ENCODE results near the gene PDE6G.

Gene PDE6G

GRCh38 chr17:81656118-81656743 lies at the start of gene PDE6G:
TSS of gene PDE6G (minus strand) at chr17:81656542. CDS start at chr17:81653305, 3,237 bp downstream.
- no peak within 1 kb of the TSS for H3K27ac ChIP-seq
- no peak for TF ChIP-seq CTCF (conservative IDR thresholded peaks at IDR 0.05)

GRCh38 chr17:81705518-81706231 lies 49.3 kb upstream of the PDE6G start:
- TF ChIP-seq CTCF (conservative IDR thresholded peaks at IDR 0.05): no peak
- H3K27ac ChIP-seq: peak overlapping the region; percentile 98; the same call in 1 of the 2 replicates

- no peak for TF ChIP-seq CTCF (conservative IDR thresholded peaks at IDR 0.05)
- H3K27ac ChIP-seq: peak overlapping the region; percentile 98
Observed at GRCh38 chr17:81703747-81704654, 47.7 kb upstream of the PDE6G start.

- peak within 1 kb of the TSS; percentile 98 for H3K27ac ChIP-seq
- no peak for TF ChIP-seq CTCF (conservative IDR thresholded peaks at IDR 0.05)
Observed at GRCh38 chr17:81702934-81703746, 46.8 kb upstream of the PDE6G start, which contains the start of gene MRPL12. TSS of gene MRPL12 (plus strand) at chr17:81703367. CDS start at chr17:81703502, 135 bp downstream.

GRCh38 chr17:81701288-81702071 lies 45.1 kb upstream of the PDE6G start:
- TF ChIP-seq CTCF (conservative IDR thresholded peaks at IDR 0.05): no peak
- H3K27ac ChIP-seq: peak overlapping the region; percentile 98
